22Rv1 (cell line): ENCODE results near the gene TOLLIP.

Source experiments
- CTCF ChIP-seq: fragments of 450-650 bp; IDR thresholded peaks from 2 replicates; pipeline ENCODE4 v1.5.1; 2017; ENCODE audit warnings: mild to moderate bottlenecking
- ZFX ChIP-seq: fragments of 450-650 bp; IDR thresholded peaks from 2 replicates; pipeline ENCODE4 v1.6.1; 2017; ENCODE audit warnings: antibody characterized with exemption, borderline replicate concordance

- TF ChIP-seq CTCF (no peak), ZFX (no peak)
These were observed 81.2 kb downstream of the TOLLIP start for GRCh38 chr11:1228101-1228821.
